GM12878 (cell line): ENCODE results near the gene CTXN1. TPM values are rescaled to one million over a fixed set of nuclear protein-coding genes. Genes with fewer than 3 reads are reported as not detected.

Experiments used
- ATAC-seq: fragments of 200-7000 bp; cut with Tn5 transposase; 3 replicates; pipeline ENCODE4 v1.9.1; 2020; ENCODE audit warnings: mild to moderate bottlenecking, moderate library complexity
- BruUV-seq: library from RNA; stranded (reverse); fragments of 400-500 nt; replicated peaks from 2 replicates; lab custom pipeline; 2021; lab: Mats Ljungman, UMichigan
- CTCF ChIA-PET: fragments of 300-600 bp; sonication (Branson Sonifier 250); formaldehyde crosslinking; extraction: SDS; loops from one replicate; lab custom pipeline; 2021; ENCODE audit warnings: inconsistent platforms; lab: Yijun Ruan, JAX
- POLR2A ChIA-PET: fragments of 350-600 bp; formaldehyde crosslinking; extraction: SDS; loops from one replicate; lab custom pipeline; 2021; ENCODE audit warnings: inconsistent platforms; lab: Charles Lee
- RAD21 ChIA-PET: fragments of 300-600 bp; sonication (Branson Sonifier 250); formaldehyde crosslinking; loops from one replicate; lab custom pipeline; 2023; ENCODE audit warnings: antibody characterized with exemption; ENCODE audit not compliant: unreplicated experiment; lab: Charles Lee
- SMC1A ChIA-PET: fragments of 300-600 bp; sonication (Branson Sonifier 250); formaldehyde crosslinking; loops from one replicate; lab custom pipeline; 2023; ENCODE audit not compliant: unreplicated experiment, uncharacterized antibody; lab: Charles Lee
- DNase-seq: peaks from one replicate; pipeline ENCODE4 v3.0.0-alpha.2; 2011; ENCODE audit warnings: low read depth, low spot score
- FAIRE-seq: peaks from 3 replicates; lab custom pipeline; 2011; peaks lifted over from hg19 to GRCh38; lab: Jason Lieb, UNC
- H2AFZ ChIP-seq: 2 replicates; pipeline ENCODE4 v1.6.0; 2011; ENCODE audit warnings: low read depth, low read length, control low read depth; ENCODE audit not compliant: control insufficient read depth
- H3K27ac ChIP-seq: 2 replicates; pipeline ENCODE4 v1.5.1; 2011; ENCODE audit warnings: control low read depth; ENCODE audit not compliant: control insufficient read depth, insufficient read depth
- H3K27me3 ChIP-seq, 2 experiments: replicated peaks in 1 of 2; 2 replicates each; pipeline versions ENCODE4 v1.6.0 to v1.6.1; 2011; ENCODE audit warnings: low read length in 1 of 2; ENCODE audit not compliant: control insufficient read depth in 2 of 2, insufficient read depth in 2 of 2
- H3K36me3 ChIP-seq, 2 experiments: 2 replicates each; pipeline ENCODE4 v1.5.1; 2011; ENCODE audit warnings: low read length in 1 of 2; ENCODE audit not compliant: control insufficient read depth in 2 of 2, insufficient read depth in 2 of 2
- H3K4me1 ChIP-seq: 2 replicates; pipeline ENCODE4 v1.6.1; 2011; ENCODE audit warnings: mild to moderate bottlenecking, low read length, moderate library complexity, mixed read lengths; ENCODE audit not compliant: control insufficient read depth, insufficient read depth
- H3K4me2 ChIP-seq: 2 replicates; pipeline ENCODE4 v1.6.0; 2011; ENCODE audit warnings: control low read depth; ENCODE audit not compliant: control insufficient read depth, insufficient read depth
- H3K4me3 ChIP-seq: fragments of 200-600 bp; sonication (generic); 2 replicates; pipeline ENCODE4 v1.5.1; 2016
- H3K79me2 ChIP-seq: 2 replicates; pipeline ENCODE4 v1.6.0; 2011; ENCODE audit warnings: low read length; ENCODE audit not compliant: control insufficient read depth, insufficient read depth
- H3K9ac ChIP-seq: 2 replicates; pipeline ENCODE4 v1.8.0; 2011; ENCODE audit warnings: low read length, control low read depth, mixed read lengths; ENCODE audit not compliant: control insufficient read depth, insufficient read depth
- H3K9me3 ChIP-seq: replicated peaks from 3 replicates; pipeline ENCODE4 v1.5.1; 2011; ENCODE audit warnings: mild to moderate bottlenecking, low read length; ENCODE audit not compliant: control insufficient read depth, insufficient read depth
- H4K20me1 ChIP-seq: 2 replicates; pipeline ENCODE4 v1.6.0; 2011; ENCODE audit not compliant: control insufficient read depth, insufficient read depth
- BCL11A ChIP-seq: IDR thresholded peaks from 2 replicates; pipeline ENCODE4 v1.6.1; 2011; ENCODE audit warnings: low read depth, low read length
- CEBPB ChIP-seq, 2 experiments: fragments of 150-350 bp in 1 of 2; IDR thresholded peaks; 2 replicates each; pipeline ENCODE4 v1.6.1; 2012 to 2014; ENCODE audit warnings: low read depth in 2 of 2, low read length in 2 of 2, borderline replicate concordance in 1 of 2, inconsistent platforms in 1 of 2
- CHD1 ChIP-seq: IDR thresholded peaks from 2 replicates; pipeline ENCODE4 v1.6.1; 2012; ENCODE audit warnings: low read depth, low read length, improper control_type of control experiment
- LARP7 ChIP-seq: fragments of 450-650 bp; IDR thresholded peaks from 2 replicates; pipeline ENCODE4 v1.6.1; 2017; ENCODE audit warnings: mild to moderate bottlenecking
- NRF1 ChIP-seq: conservative IDR thresholded peaks from 2 replicates; pipeline ENCODE4 v1.6.1; 2011; ENCODE audit warnings: mild to moderate bottlenecking, low read depth, low read length, improper control_type of control experiment
- SMARCA5 ChIP-seq: fragments of 450-650 bp; IDR thresholded peaks from 2 replicates; pipeline ENCODE4 v1.6.1; 2017; ENCODE audit warnings: mild to moderate bottlenecking
- SUZ12 ChIP-seq: fragments of 200-600 bp; sonication (generic); IDR thresholded peaks from one replicate; pipeline ENCODE4 v1.6.1; 2018; ENCODE audit warnings: antibody characterized with exemption, mild to moderate bottlenecking; ENCODE audit not compliant: unreplicated experiment
- TCF3 ChIP-seq: IDR thresholded peaks from 2 replicates; pipeline ENCODE4 v1.6.1; 2012; ENCODE audit warnings: low read depth, mild to moderate bottlenecking, low read length, borderline replicate concordance; ENCODE audit not compliant: insufficient read depth
- WGBS: methylation state at CpG from one replicate; pipeline ENCODE4 v1.1.6; 2016; ENCODE audit warnings: low lambda C conversion rate; ENCODE audit not compliant: insufficient replicate concordance, insufficient coverage; ENCODE audit errors: missing lambda C conversion rate; 5-methylcytosine and 5-hydroxymethylcytosine counted together
- in situ Hi-C: fragments of 300-500 bp; cut with MboI; formaldehyde crosslinking; loops from 9 replicates; pipeline ENCODE4 v1.14.3; 2018; ENCODE audit warnings: mixed read lengths
- intact Hi-C: fragments of 100-400 bp; cut with micrococcal nuclease; formaldehyde crosslinking; loops from one replicate; pipeline ENCODE4 v1.14.2; 2022; ENCODE audit not compliant: unreplicated experiment
- polyA plus RNA-seq, 11 experiments: library from polyadenylated mRNA; depleted of rRNA in 4 of 11; unstranded in 6 of 11; stranded (reverse) in 5 of 11; fragments of >200 nt; fragmentation: Nextera tagmentation in 4 of 11; fragmentation: Illumina TruSeq in 1 of 11; extraction: Ambion mirVana in 4 of 11; extraction: Trizol in 1 of 11; gene quantifications; 1 replicate in 1 of 11; 2 replicates in 10 of 11; pipeline versions ENCODE4 v1.2.1 to v1.2.3, GENCODE V29; 2011 to 2016; ENCODE audit warnings: inconsistent platforms in 2 of 11, missing spikeins in 2 of 11, low read depth in 1 of 11
- total RNA-seq, 4 experiments: library from RNA; depleted of rRNA in 3 of 4; stranded (reverse); fragments of >200 nt in 3 of 4; fragmentation: Illumina TruSeq in 1 of 4; extraction: Trizol in 1 of 4; gene quantifications; 2 replicates each; pipeline versions ENCODE4 v1.2.1 to v1.2.3, GENCODE V29; 2013 to 2021
- TF ChIP-seq, protein P1 (sequence below): IDR thresholded peaks from 2 replicates; pipeline ENCODE4 v1.6.1; 2011; ENCODE audit warnings: low read depth, mild to moderate bottlenecking, low read length, moderate library complexity, borderline replicate concordance; ENCODE audit errors: extremely low read depth
- TF ChIP-seq, protein P2 (sequence below): IDR thresholded peaks from 2 replicates; pipeline ENCODE4 v1.6.1; 2011; ENCODE audit warnings: low read depth, low read length, improper control_type of control experiment, borderline replicate concordance
- TF ChIP-seq, protein P3 (sequence below): IDR thresholded peaks from 2 replicates; pipeline ENCODE4 v1.6.1; 2012; ENCODE audit warnings: low read length, inconsistent platforms

Gene CTXN1
- total and polyA plus RNA-seq, 10 of the 15 experiments (the other 5 are each of a cell fraction or from before 2014, with no cell fraction given) = 0.04 to 1.0 (median 0.38) TPM; not detected in 4

DNA sequence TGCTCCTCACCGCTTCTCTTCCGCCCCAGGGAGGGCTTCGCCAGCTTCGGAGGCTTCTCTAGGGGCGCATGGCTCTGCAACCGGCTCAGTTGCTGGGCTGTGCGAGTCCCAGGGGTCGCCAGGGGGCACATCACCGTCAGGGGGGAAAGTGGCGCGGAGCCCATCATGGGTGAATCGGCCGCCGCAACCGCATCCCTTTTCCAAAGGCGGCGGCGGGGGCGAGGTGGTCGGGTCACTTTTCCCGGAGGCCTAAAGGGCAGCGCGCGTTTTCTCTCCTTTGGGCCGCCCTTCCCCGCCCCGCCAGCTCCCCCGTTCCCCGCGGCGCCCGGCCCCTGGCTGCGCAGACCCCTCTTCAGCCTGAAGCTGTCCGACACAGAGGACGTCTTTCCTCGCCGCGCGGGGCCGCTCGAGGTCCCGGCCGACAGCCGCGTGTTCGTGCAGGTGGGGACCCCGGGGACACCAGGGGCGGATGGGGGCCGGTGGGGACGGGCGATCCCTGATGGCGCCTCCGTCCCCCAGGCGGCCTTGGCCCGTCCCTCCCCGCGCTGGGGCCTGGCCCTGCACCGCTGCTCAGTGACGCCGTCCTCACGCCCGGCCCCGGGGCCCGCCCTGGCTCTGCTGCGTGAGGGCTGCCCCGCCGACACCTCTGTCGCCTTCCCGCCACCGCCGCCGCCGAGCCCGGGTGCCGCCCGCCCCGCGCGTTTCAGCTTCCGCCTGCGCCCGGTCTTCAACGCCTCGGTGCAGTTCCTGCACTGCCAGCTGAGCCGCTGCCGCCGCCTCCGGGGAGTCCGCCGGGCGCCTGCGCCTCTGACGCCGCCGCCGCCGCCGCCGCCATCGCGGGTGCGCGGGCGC lies 9.6 kb downstream of the CTXN1 start:
- TF ChIP-seq TCF3 = no peak
- TF ChIP-seq SMARCA5 = 0 out of 2 replicates have a peak, but pooled peaks have one; percentile 44
- TF ChIP-seq SUZ12 = peak; percentile 95
- TF ChIP-seq BCL11A = no peak
- TF ChIP-seq NRF1 = no peak
- TF ChIP-seq CHD1 = no peak
- TF ChIP-seq, protein P1, sequence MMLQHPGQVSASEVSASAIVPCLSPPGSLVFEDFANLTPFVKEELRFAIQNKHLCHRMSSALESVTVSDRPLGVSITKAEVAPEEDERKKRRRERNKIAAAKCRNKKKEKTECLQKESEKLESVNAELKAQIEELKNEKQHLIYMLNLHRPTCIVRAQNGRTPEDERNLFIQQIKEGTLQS = no peak
- TF ChIP-seq CEBPB (IDR thresholded peaks at IDR 0.05; ENCODE audit: borderline replicate concordance in 1 of 2, low read depth in 2 of 2, low read length in 2 of 2) = no peak
- 0 out of 2 replicates have a peak, but pooled peaks have one; percentile 32 for TF ChIP-seq LARP7
- TF ChIP-seq, protein P2, sequence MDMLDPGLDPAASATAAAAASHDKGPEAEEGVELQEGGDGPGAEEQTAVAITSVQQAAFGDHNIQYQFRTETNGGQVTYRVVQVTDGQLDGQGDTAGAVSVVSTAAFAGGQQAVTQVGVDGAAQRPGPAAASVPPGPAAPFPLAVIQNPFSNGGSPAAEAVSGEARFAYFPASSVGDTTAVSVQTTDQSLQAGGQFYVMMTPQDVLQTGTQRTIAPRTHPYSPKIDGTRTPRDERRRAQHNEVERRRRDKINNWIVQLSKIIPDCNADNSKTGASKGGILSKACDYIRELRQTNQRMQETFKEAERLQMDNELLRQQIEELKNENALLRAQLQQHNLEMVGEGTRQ = no peak
- TF ChIP-seq, protein P3, sequence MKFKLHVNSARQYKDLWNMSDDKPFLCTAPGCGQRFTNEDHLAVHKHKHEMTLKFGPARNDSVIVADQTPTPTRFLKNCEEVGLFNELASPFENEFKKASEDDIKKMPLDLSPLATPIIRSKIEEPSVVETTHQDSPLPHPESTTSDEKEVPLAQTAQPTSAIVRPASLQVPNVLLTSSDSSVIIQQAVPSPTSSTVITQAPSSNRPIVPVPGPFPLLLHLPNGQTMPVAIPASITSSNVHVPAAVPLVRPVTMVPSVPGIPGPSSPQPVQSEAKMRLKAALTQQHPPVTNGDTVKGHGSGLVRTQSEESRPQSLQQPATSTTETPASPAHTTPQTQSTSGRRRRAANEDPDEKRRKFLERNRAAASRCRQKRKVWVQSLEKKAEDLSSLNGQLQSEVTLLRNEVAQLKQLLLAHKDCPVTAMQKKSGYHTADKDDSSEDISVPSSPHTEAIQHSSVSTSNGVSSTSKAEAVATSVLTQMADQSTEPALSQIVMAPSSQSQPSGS = no peak
- ChIA-PET SMC1A (no interaction called here), RAD21 (no interaction called here), CTCF (interaction anchor here (0.6 kb wide), 1 partner anchor 30 kb away, joined by 3 read pairs; no protein-coding TSS in a partner anchor), POLR2A (interaction anchor here (0.7 kb wide), 1 partner anchor 13 kb away, joined by 3 read pairs; no protein-coding TSS in a partner anchor)
- 2% methylated on average over 68 of the region's 104 CpGs for WGBS
- Histone ChIP-seq H3K4me2 (peak overlapping the region; percentile 55), H3K36me3 (peaks cover 0 to 8% of the 10 kb centered on the region in 2 experiments; a peak in 3 of 4 replicates), H3K79me2 (no peaks in the 10 kb centered on the region), H3K27me3 (peaks cover 8 to 21% of the 10 kb centered on the region in 2 experiments), H2AFZ (no peak overlapping the region), H3K4me3 (no peak overlapping the region), H4K20me1 (no peaks in the 10 kb centered on the region), H3K4me1 (peaks cover 10% of the 10 kb centered on the region), H3K27ac (no peak overlapping the region), H3K9me3 (no peaks in the 10 kb centered on the region; the same call in 2 of the 3 replicates), H3K9ac (no peak overlapping the region)
- no peak for FAIRE-seq
- no peak for ATAC-seq
- BruUV-seq = no TSS peak
- in situ Hi-C loops (no loop called here), intact Hi-C loops (no loop called here)
- no peak for DNase-seq
